IPS DF 4.7 (cell line): ENCODE measurements around the gene DHRS4L2.
"Not testable (repeated sequence)": the region's sequence is repeated elsewhere in the genome, so short reads cannot be mapped to it uniquely, and the experiment has no call there.

ENCODE experiments used
- DNase-seq: peaks from one replicate; pipeline ENCODE4 v3.0.0-alpha.2; 2013; ENCODE audit warnings: low spot score; ENCODE audit errors: extremely low read depth

DHRS4L2 gene

DNA sequence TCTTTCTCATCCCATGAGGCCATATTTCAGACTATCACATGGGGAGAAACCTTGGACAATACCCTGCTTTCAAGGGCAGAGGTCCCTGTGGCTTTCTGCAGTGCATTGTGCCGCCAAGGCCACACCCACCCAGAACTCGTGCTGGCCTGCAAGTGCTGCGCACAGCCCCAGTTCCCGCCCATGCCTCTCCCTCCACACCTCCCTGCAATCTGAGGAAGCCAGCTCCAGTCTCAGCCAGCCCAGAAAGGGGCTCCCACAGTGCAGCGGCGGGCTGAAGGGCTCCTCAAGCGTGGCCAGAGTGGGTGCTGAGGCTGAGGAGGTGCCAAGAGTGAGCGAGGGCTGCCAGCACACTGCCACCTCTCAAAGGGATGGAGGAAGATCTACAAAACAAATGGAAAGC is 15.6 kb upstream of the DHRS4L2 start:
- DNase-seq = not testable (repeated sequence)

DNA sequence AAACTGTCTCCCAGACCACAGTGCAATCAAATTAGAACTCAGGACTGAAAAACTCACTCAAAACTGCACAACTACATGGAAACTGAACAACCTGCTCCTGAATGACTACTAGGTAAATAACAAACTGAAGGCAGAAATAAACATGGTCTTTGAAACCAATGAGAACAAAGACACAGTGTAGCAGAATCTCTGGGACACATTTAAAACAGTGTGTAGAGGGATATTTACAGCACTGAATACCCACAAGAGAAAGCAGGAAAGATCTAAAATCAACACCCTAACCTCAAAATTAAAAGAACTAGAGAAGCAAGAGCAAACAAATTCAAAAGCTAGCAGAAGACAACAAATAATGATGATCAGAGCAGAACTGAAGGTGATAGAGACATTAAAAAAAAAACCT is 14.7 kb upstream of the DHRS4L2 start:
- not testable (repeated sequence) for DNase-seq

DNA sequence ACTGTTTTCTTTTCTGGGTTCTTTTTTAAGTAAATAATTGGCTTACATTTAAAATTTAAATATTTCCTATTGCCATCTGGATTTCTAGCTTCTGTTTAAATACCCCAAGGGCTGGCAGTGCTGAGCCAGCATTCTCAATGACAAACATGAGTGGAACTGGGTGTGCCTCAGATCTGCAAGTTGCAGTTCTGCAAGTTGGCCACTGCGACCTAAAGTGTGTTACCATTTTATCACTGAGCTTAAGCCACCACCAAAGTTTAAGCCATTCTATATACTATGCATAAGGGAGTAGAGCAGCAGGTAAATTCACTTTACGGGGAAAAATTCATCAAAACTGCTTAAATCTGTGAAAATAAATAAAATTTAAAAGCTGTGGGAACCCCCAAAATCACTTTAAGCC is 11.5 kb upstream of the DHRS4L2 start:
- DNase-seq = not testable (repeated sequence)

DNA sequence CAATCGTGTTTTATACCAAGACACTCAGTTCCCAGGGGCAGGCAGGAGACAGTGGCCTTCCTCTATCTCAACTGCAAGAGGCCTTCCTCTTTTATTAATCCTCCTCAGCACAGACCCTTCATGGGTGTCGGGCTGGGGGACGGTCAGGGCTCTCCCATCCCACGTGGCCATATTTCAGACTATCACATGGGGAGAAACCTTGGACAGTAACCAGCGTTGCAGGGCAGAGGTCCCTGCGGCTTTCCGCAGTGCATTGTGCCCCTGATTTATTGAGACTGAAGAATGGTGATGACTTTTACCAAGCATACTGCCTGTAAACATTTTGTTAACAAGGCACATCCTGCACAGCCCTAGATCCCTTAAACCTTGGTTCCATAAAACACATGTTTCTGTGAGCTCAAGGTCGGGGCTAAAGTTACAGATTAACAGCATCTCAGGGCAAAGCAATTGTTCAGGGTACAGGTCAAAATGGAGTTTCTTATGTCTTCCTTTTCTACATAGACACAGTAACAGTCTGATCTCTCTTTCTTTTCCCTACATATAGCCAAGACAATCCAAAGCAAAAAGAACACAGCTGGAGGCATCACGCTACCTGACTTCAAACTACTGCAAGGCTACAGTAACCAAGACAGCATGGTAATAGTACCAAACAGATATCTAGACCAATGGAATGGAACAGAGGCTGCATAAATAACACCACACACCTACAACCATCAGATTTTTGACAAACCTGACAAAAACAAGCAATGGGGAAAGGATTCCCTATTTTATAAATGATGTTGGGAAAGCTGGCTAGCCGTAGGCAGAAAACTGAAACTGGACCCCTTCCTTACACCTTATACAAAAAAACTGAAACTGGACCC is 6.5 kb upstream of the DHRS4L2 start:
- not testable (repeated sequence) for DNase-seq

DNA sequence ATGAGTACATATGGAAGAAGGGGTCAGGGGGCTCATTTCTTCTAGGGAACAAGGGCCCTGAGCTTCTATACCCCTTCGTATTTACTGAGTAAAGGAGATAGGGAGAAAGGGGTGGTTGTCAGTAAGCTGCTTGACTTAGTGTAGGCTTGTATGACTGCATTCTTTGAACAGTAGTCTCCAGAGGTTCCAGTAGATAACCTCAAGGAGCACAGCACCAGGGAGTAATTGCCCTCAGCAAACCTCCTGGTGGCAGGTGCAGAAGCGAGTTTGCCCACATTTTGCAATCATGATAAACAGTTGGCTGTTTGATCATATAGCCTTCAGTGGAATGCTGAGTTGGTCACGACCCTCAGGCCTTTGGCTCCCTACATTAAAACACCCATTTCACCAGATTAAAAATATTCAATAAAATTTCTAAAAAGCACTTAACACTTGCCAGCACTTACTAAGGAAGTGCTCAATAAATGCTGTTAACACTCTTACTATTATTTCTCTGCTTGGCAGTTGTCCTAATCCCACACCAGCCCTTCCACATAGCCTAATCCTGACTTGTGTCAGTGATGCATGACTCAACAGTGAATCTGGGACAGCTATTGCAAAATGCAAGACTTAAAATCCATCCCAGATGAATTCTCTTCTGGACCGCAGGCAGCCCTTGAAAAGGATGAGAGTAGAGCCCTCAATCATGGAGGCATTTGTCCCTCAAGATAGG is 3.7 kb upstream of the DHRS4L2 start:
- DNase-seq = no peak

DNA sequence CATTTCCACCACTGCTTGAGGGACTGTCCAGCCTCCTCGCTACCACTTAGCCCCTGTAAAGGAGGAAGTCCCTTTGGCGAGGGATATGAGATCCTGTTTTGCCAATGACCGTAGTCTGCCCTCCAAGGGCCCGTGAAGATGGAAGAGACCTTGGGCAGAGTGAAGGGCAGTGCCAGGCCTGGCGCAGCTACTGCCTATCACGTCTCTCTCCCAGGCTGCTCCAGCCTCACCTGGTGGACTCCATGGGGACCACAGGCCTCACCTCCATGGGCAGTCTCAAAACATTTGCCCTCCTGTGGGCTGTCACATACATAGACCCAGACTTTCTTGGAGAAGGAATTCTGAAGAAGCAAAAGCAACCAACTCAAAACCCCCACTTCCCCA is 514 bp upstream of the DHRS4L2 start:
- DNase-seq = not testable (repeated sequence)

DNA sequence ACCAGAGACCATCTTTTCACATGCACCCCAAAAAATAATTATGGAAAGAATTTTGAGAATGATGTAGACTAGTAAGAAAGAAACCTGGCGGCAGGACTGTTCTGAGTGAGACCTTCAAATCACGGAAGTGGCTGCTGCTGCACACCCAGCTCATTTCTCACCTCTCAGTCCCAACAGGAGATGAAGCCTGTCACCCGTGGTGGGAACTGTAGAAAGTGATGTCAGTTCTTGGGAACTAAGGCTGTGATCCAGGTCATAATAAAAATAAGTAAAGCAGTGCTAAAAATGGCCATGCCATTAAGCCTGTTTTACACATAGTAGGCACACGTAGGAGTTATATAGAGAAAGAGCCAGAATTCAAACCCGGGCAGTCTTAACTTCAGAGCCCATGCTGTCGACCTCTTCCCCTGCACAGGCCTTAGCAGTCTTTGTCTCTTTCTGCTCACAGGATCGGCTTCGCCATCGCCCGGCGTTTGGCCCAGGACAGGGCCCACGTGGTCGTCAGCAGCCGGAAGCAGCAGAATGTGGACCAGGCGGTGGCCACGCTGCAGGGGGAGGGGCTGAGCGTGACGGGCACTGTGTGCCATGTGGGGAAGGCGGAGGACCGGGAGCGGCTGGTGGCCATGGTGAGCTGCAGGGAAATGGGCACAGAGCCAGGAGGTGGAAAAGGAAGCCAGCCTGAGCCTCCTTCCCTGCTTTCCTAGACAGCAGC is 1.2 kb downstream of the DHRS4L2 start:
- not testable (repeated sequence) for DNase-seq

DNA sequence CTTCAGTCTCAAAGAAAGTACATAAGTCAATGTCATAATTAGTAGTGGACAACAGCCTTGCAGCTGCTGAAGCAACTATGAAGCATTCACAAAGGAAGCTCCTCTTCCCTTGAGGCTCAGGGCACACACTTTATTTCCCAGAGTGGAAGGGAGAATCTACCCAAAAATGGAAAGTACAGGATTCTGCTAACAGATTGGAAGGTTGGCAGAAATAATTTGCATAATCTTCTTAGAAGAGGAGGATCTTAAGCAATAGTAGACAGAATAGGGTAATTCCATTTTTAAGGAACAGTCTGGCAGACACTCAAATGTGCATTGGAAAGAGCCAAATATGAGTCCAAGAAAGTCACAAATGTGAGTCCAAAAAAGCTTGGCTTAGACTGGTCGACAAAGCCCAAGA is 2.2 kb downstream of the DHRS4L2 start:
- not testable (repeated sequence) for DNase-seq

DNA sequence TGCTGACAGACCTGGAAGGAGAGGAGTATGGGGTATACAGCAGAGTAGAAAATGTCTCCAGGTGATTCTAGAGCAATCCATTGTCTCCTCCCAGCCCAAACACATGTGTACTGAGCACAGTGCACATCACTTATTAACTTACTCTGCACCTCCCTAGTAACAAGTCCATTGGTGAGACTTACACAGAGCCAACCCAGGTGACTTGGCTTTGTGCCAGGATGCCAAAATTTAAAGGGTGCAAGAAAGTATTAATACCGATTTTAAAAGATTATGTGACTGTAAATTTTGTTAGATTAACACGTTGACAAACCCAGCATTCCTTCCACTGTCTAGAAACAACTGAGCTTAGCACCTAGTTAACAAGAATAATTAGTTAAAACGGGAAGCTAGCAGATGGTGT is 4.3 kb downstream of the DHRS4L2 start:
- not testable (repeated sequence) for DNase-seq

DNA sequence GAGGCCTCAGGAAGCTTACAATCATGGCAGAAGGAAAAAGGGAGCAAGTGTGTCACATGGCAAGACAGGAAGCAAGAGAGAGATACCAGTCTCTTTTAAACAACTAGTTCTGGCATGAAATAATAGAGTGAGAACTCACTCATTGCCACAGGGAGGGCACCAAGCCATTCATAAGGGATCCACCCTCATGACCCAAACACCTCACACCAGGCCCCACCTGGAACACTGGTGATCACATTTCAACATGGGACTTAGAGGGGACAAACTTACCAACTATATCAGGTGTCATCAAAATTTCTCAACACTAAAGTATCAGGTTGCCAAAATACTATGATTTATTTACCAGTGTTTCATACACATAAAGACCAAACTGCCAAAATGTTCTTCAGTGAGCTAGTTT is 7.3 kb downstream of the DHRS4L2 start:
- not testable (repeated sequence) for DNase-seq

DNA sequence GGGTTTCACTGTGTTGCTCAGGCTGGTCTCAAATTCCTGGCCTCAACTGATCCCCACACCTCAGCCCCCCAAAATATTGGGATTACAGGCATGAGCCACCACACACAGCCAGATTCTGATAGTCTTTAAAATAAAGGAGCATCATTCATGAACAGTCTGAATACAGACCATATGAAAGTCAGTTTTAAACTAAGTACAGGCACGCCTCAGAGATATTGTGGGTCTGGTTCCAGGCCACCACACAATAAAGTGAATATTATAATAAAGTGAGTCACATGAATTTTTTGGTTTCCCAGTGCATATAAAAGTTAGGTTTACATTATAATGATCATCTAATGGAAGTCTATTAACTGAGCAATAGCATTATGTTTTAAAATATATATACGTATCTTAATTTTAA is 8.1 kb downstream of the DHRS4L2 start:
- not testable (repeated sequence) for DNase-seq

DNA sequence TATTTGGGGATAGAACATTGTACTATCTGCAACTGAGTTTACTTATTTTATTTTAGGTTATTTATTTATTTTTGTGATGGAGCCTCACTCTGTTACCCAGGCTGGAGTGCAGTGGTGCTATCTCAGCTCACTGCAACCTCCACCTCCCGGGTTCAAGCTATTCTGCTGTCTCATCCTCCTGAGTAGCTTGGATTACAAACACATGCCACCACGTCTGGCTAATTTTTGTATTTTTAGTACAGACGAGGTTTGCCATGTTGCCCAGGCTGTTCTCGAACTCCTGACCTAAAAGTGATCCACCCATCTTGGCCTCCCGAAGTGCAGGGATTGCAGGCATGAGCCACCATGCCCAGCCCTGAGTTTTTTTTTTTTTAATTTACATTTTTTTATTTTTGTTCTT is 10.9 kb downstream of the DHRS4L2 start:
- not testable (repeated sequence) for DNase-seq

DNA sequence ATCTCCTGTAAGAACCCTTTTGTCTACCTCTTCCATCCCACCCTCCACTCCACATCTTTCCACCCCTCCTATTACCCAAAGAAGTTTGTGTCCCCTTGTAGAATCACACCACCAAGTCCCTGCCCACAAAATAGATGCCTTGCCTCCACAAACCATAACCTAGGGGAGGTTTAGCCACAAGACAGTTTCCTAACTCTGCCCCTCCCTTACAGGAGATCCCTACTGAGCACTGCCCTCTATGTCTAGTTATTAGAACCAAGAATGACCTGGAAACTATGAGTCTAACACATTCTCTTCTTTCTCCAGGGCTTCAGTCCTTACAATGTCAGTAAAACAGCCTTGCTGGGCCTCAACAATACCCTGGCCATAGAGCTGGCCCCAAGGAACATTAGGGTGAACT is 12.3 kb downstream of the DHRS4L2 start:
- not testable (repeated sequence) for DNase-seq

DNA sequence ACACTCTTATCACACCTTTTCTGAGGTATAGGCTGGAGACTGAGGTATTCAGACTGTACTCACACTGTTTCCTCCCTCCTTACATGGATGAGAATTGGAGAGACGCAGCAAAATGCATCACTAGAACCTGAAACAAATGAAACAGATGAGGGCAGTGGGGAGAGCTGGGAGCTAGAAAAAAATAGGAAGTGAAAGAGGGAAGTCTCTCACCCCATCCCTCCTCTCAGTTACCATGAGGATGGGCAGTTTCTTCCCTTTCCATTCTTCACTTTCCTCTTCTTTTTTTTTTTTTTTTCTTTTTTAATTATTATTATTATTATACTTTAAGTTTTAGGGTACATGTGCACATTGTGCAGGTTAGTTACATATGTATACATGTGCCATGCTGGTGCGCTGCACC is 12.9 kb downstream of the DHRS4L2 start:
- DNase-seq = not testable (repeated sequence)

DNA sequence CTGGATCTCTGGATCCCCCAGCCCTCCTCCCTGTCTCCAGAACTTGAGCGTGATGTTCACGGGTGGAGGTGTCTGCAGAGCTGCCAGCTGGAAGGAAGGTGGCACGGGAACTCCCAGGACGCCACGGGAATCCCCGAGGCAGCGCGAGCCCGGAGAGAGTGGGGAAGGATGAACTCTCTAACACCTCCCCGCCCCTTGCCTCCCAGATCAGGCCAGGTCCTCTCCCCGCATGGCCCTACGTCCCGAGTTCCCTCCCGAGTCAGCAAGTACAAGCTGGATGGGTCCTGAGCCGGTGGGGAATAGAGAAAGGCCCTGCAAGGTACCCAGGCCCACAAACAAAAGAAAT is 17.7 kb downstream of the DHRS4L2 start:
- not testable (repeated sequence) for DNase-seq

DNA sequence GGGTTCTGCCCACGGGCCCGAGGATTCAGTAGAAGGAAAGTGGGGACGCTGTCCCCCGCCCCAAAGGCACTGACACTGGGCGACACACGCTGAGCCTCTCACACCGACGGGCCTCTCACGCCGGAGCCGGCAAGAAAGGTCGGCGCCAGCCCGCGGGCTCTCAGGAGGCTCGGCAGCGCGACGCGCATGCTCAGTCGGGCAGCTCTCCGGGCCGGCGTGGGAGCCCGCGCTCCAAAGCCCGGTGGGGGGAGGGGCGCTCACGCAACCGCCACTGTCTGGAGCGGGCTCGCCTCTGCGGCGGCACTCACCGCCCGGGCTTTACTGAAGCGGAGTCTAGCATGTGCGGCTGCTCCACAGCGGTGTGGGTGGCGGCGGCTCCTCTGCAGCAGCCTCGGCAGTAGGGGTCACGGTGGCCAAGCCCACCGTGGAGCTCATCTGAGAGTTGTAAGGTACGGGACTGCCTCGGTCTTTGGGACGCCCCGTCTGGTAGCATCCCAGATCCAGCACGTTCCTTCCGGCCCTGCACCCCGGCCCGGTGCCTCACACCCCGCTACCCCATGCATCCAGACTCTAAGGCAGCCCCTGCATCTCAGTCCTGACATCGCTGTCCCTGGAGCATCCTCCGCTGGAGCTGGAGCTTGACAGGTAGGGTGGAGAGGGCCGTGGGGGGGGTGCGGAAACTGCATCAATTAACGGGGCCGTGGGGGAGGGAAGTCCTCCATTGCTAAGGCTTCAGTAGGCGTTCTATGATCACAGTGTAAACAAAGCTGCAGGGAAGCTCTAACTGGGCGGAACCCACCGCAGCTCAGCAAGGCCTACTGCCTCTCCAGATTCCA is 18.3 kb downstream of the DHRS4L2 start:
- DNase-seq = not testable (repeated sequence)

DNA sequence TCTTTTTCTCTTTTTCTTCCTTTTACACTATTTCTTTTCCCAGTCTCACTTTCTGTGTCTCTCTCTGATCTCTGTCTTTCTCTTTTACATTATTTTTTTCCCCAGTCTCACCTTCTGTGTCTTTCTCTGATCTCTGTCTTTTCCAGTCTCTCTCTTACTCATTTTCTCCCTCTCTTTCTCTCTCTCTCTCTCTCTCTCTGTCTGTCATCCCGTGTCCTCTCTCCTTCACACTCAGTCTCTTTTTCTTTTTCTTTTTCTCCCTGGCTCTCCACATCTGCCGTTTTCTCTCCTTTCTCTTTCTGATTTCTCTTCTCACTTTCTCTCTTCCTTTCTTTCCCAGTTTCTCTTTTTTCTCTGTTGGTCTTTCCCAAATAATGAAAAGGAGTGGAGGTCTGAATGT is 22.3 kb downstream of the DHRS4L2 start:
- DNase-seq = no peak

DNA sequence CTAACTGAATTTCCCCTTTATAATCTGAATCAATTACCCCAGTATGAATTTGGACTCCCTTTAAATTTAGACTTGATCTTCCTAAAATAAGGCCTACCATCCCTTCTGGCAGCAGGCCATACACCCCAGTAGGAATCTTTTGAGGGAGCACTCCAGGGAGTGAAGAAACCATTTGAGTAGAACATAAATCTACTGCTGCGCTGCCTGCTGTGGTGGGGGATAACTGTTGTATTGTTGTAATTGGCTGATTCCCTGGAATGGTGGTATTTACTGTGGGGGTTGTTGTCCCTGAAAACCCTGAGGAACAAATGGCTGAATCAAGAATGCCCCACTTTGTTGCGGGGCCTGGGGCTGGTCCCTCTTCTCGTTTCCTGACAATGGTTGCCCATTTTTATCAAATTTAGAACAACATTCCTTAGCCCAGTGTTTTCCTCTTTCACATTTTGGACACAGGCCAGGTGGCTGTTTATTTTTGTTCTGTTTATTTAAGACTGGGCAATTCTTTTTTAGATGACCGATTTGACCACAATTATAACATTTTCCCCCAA is 24.1 kb downstream of the DHRS4L2 start:
- DNase-seq = not testable (repeated sequence)

DNA sequence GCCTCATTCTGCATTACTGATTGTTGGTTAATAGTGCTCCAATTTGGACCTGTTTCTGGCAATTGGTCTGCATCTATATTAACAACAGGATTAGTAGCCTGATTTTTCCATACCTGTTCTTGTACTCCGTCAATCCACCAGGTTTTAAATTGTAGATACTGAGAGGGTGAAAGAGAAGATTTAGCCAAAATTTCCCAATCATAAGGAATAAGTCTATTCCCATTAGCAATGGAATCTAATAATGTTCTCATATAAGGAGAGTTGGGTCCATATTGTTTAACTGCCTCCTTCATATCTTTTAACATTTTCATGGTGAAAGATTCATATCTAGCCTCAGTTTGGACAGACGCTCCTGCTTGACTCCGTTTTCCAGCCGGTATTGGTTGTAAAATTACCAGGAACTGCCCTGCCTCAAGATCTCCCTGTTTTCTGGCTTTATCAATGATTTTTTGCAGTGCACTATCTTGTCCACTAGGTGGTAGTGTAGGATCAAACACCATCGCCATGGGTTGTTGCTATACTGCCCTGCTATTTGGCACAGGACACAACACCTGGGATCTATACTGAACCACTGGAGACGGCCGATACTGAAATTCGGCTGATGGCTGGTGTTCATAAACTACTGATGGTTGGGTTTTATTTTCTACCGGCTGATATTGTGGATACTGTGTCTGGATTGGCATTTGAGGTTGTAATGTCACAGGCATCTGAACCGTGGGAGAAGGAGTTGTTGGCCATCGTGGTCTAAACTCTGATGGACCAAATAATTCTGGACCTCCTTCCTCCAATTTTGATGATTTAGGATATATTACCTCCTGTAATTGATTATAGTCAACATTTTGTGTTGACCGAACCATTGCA is 25.2 kb downstream of the DHRS4L2 start:
- DNase-seq = no peak

DNA sequence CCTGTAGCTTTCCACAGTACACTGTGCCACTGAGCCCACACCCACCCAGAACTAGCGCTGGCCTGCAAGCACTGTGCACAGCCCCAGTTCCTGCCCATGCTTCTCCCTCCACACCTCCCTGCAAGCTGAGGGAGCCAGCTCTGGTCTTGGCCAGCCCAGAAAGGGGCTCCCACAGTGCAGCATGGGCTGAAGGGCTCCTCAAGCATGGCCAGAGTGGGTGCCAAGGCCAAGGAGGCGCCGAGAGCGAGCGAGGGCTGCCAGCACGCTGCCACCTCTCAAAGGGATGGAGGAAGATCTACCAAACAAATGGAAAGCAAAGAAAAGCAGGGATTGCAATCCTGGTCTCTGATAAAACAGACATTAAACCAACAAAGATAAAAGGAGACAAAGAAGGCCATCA is 27.0 kb downstream of the DHRS4L2 start:
- DNase-seq = not testable (repeated sequence)
